HepG2 (cell line): Measurements from ENCODE around the gene SGF29. TPM values are rescaled to one million over a fixed set of nuclear protein-coding genes. Genes with fewer than 3 reads are reported as not detected.

Experiments
- ATAC-seq: fragments of 200-7000 bp; cut with Tn5 transposase; 3 replicates; pipeline ENCODE4 v1.9.1; 2020; ENCODE audit warnings: mild to moderate bottlenecking, moderate library complexity
- BruUV-seq: library from RNA; stranded (reverse); fragments of 400-500 nt; replicated peaks from 2 replicates; lab custom pipeline; 2021; lab: Mats Ljungman, UMichigan
- CTCF ChIA-PET: fragments of 300-600 bp; formaldehyde crosslinking; extraction: SDS; loops from one replicate; lab custom pipeline; 2021; ENCODE audit warnings: low total read pairs, inconsistent platforms, low intra/inter-chr PET ratio; lab: Yijun Ruan, JAX
- POLR2A ChIA-PET: fragments of 350-600 bp; sonication (Branson Sonifier 250); formaldehyde crosslinking; loops from one replicate; lab custom pipeline; 2020; ENCODE audit warnings: antibody characterized with exemption, inconsistent platforms; lab: Yijun Ruan, JAX
- DNase-seq: peaks from one replicate; pipeline ENCODE4 v3.0.0-alpha.2; 2015; ENCODE audit warnings: low spot score
- FAIRE-seq: peaks from 3 replicates; lab custom pipeline; 2011; peaks lifted over from hg19 to GRCh38; lab: Jason Lieb, UNC
- H2AFZ ChIP-seq: one replicate; pipeline ENCODE4 v1.6.1; 2011; ENCODE audit warnings: low read length, inconsistent platforms
- H3K27ac ChIP-seq: fragments of 300-600 bp; 3 replicates; pipeline ENCODE4 v1.8.0; 2011; ENCODE audit warnings: mixed run types, mild to moderate bottlenecking, mixed read lengths, low read length, inconsistent platforms; ENCODE audit not compliant: insufficient read depth; ENCODE audit errors: extremely low read length
- H3K27me3 ChIP-seq, 2 experiments: fragments of 200-600 bp in 1 of 2; 2 replicates in 1 of 2; 3 replicates in 1 of 2; pipeline versions ENCODE4 v1.6.0 to v1.8.0; 2011; ENCODE audit warnings: low read length in 2 of 2, mild to moderate bottlenecking in 2 of 2, moderate library complexity in 2 of 2, inconsistent platforms in 1 of 2; ENCODE audit not compliant: insufficient read depth in 2 of 2, control insufficient read depth in 1 of 2
- H3K36me3 ChIP-seq, 2 experiments: fragments of 200-600 bp in 1 of 2; replicated peaks in 1 of 2; 2 replicates in 1 of 2; 3 replicates in 1 of 2; pipeline versions ENCODE4 v1.5.1 to v1.8.0; 2011; ENCODE audit warnings: low read length in 2 of 2, inconsistent platforms in 1 of 2; ENCODE audit not compliant: insufficient read depth in 2 of 2, control insufficient read depth in 1 of 2
- H3K4me1 ChIP-seq: 2 replicates; pipeline ENCODE4 v1.5.1; 2012; ENCODE audit warnings: low read length, inconsistent platforms; ENCODE audit not compliant: insufficient read depth
- H3K4me2 ChIP-seq: 2 replicates; pipeline ENCODE4 v1.6.0; 2011; ENCODE audit warnings: low read depth, low read length, inconsistent platforms
- H3K4me3 ChIP-seq, 3 experiments: fragments of 200-600 bp in 1 of 3; sonication (generic), shearing (Covaris generic) in 1 of 3; replicated peaks in 1 of 3; 2 replicates each; pipeline ENCODE4 v1.5.1; 2011 to 2016; ENCODE audit warnings: low read length in 3 of 3, inconsistent platforms in 2 of 3, low read depth in 2 of 3, mild to moderate bottlenecking in 2 of 3, control low read depth in 1 of 3, mixed read lengths in 1 of 3; ENCODE audit not compliant: insufficient read depth in 1 of 3
- H3K79me2 ChIP-seq: one replicate; pipeline ENCODE4 v1.6.1; 2011; ENCODE audit warnings: low read length, inconsistent platforms; ENCODE audit not compliant: insufficient read depth
- H3K9ac ChIP-seq: 2 replicates; pipeline ENCODE4 v1.6.0; 2011; ENCODE audit warnings: mild to moderate bottlenecking, low read depth, low read length, inconsistent platforms; ENCODE audit not compliant: insufficient read depth
- H3K9me3 ChIP-seq: 2 replicates; pipeline ENCODE4 v1.5.1; 2012; ENCODE audit warnings: mild to moderate bottlenecking, low read length
- H4K20me1 ChIP-seq: 2 replicates; pipeline ENCODE4 v1.6.0; 2011; ENCODE audit warnings: inconsistent platforms, mild to moderate bottlenecking, low read length, moderate library complexity; ENCODE audit not compliant: insufficient read depth
- E2F5 ChIP-seq: sonication (generic); formaldehyde crosslinking; conservative IDR thresholded peaks from 2 replicates; pipeline ENCODE4 v1.4.0; 2020; ENCODE audit warnings: missing genetic modification reagents
- GMEB1 ChIP-seq: sonication (generic); formaldehyde crosslinking; IDR thresholded peaks from 2 replicates; pipeline ENCODE4 v1.5.1; 2020; ENCODE audit warnings: missing genetic modification reagents, mild to moderate bottlenecking, borderline replicate concordance
- MIXL1 ChIP-seq: IDR thresholded peaks from 2 replicates; pipeline ENCODE4 v1.6.1; 2016
- MZF1 ChIP-seq: sonication (generic); formaldehyde crosslinking; IDR thresholded peaks from 2 replicates; pipeline ENCODE4 v1.8.1; 2023; ENCODE audit warnings: mild to moderate bottlenecking, missing genetic modification reagents, borderline replicate concordance
- SNRNP70 ChIP-seq: fragments of 200-400 bp; formaldehyde crosslinking; IDR thresholded peaks from 2 replicates; pipeline ENCODE4 v1.6.1; 2017; ENCODE audit warnings: mild to moderate bottlenecking, low read depth, low read length, moderate library complexity
- SPEN ChIP-seq: sonication (generic); formaldehyde crosslinking; IDR thresholded peaks from 2 replicates; pipeline ENCODE4 v1.5.1; 2020; ENCODE audit warnings: low read depth, mild to moderate bottlenecking, missing genetic modification reagents
- XRCC5 ChIP-seq: fragments of 200-400 bp; formaldehyde crosslinking; optimal IDR thresholded peaks from 2 replicates; pipeline ENCODE3; 2017; ENCODE audit warnings: mild to moderate bottlenecking, low read length
- ZNF12 ChIP-seq: sonication (generic); formaldehyde crosslinking; IDR thresholded peaks from 2 replicates; pipeline ENCODE4 v1.5.0; 2020; ENCODE audit warnings: missing genetic modification reagents
- ZNF121 ChIP-seq: sonication (generic); formaldehyde crosslinking; IDR thresholded peaks from 2 replicates; pipeline ENCODE4 v1.5.0; 2020; ENCODE audit warnings: mild to moderate bottlenecking, missing genetic modification reagents
- ZNF143 ChIP-seq: sonication (generic); formaldehyde crosslinking; IDR thresholded peaks from 2 replicates; pipeline ENCODE4 v1.4.0; 2020; ENCODE audit warnings: missing genetic modification reagents
- ZNF407 ChIP-seq: sonication (generic); formaldehyde crosslinking; IDR thresholded peaks from one replicate; pipeline ENCODE4 v1.5.1; 2020; ENCODE audit warnings: mild to moderate bottlenecking, missing genetic modification reagents; ENCODE audit errors: not compliant biosample characterization
- ZNF598 ChIP-seq: sonication (generic); formaldehyde crosslinking; IDR thresholded peaks from 2 replicates; pipeline ENCODE4 v1.5.1; 2020; ENCODE audit warnings: mild to moderate bottlenecking, missing genetic modification reagents, borderline replicate concordance
- ZNF644 ChIP-seq: IDR thresholded peaks from 2 replicates; pipeline ENCODE4 v1.6.1; 2016; ENCODE audit warnings: low read depth
- WGBS: methylation state at CpG from one replicate; pipeline ENCODE4 v1.1.6; 2017; ENCODE audit warnings: low lambda C conversion rate; 5-methylcytosine and 5-hydroxymethylcytosine counted together
- in situ Hi-C: cut with HindIII; loops from 2 replicates; pipeline ENCODE4 v1.10.0; 2017; ENCODE audit warnings: low pct_unique_long_range_greater_than_20kb; ENCODE audit not compliant: extremely low pct_ligation_motif_present
- intact Hi-C: fragments of 100-400 bp; cut with micrococcal nuclease; formaldehyde crosslinking; loops from one replicate; pipeline ENCODE4 v1.10.0; 2022; ENCODE audit not compliant: unreplicated experiment
- polyA plus RNA-seq, 8 experiments: library from polyadenylated mRNA; depleted of rRNA in 3 of 8; stranded (reverse) in 7 of 8; unstranded in 1 of 8; fragments of >200 nt; fragmentation: Illumina TruSeq in 4 of 8; extraction: Trizol in 4 of 8; gene quantifications; 2 replicates each; pipeline versions ENCODE4 v1.2.1 to v1.2.3, GENCODE V29; 2011 to 2016; ENCODE audit warnings: low read depth in 4 of 8, missing spikeins in 1 of 8, mixed read lengths in 1 of 8; ENCODE audit not compliant: insufficient read depth in 1 of 8
- total RNA-seq, 5 experiments: library from RNA; depleted of rRNA; stranded (reverse); fragments of >200 nt; fragmentation: Illumina TruSeq; extraction: Trizol; gene quantifications; 2 replicates each; pipeline ENCODE4 v1.2.3, GENCODE V29; 2016; ENCODE audit warnings: low read depth in 1 of 5

Gene SGF29
- total and polyA plus RNA-seq, 2 of the 13 experiments (the other 11 are each of a cell fraction or from before 2014, with no cell fraction given), result 5.0 to 29.4 TPM

- Histone ChIP-seq H3K27me3 (no peaks in the 10 kb centered on the region), H3K4me3 (peak overlapping the region; percentile 60 to 76 (median 62)), H3K4me1 (peaks cover 74% of the 10 kb centered on the region), H4K20me1 (no peaks in the 10 kb centered on the region), H3K4me2 (peak overlapping the region; percentile 98), H3K27ac (peak overlapping the region; percentile 78), H3K9ac (peak overlapping the region; percentile 78), H3K36me3 (peaks cover 0 to 3% of the 10 kb centered on the region in 2 experiments; a peak in 1 of 5 replicates), H3K79me2 (peaks cover 12% of the 10 kb centered on the region), H2AFZ (peak overlapping the region; percentile 12), H3K9me3 (no peaks in the 10 kb centered on the region)
- POLR2A ChIA-PET, result interaction anchor here (0.8 to 3.7 kb wide), 9 partner anchors 9 to 79 kb away, joined by 3 to 23 read pairs (median 5); partner anchors contain the start of genes CLN3, SGF29, SULT1A1 and SULT1A2
- intact Hi-C loops (no loop called here), in situ Hi-C loops (no loop called here)
- 76% methylated on average over 13 of the region's 13 CpGs for whole genome bisulfite sequencing
- no peak for DNase-seq
- BruUV-seq, result no TSS peak
- no peak for ATAC-seq
- CTCF ChIA-PET, result no interaction called here
- FAIRE-seq, result no peak
- TF ChIP-seq ZNF407 (no peak), ZNF143 (CRISPR knock-in tag) (no peak), XRCC5 (no peak), ZNF598 (CRISPR knock-in tag) (peak; percentile 58; the same call in 1 of the 2 replicates), SNRNP70 (no peak), ZNF12 (CRISPR knock-in tag) (no peak), ZNF121 (CRISPR knock-in tag) (peak; percentile 82), MZF1 (CRISPR knock-in tag) (0 out of 2 replicates have a peak, but pooled peaks have one; percentile 36), MIXL1 (CRISPR knock-in tag) (no peak), GMEB1 (0 out of 2 replicates have a peak, but pooled peaks have one; percentile 15), SPEN (CRISPR knock-in tag) (peak; percentile 38; the same call in 1 of the 2 replicates), ZNF644 (no peak), E2F5 (CRISPR knock-in tag) (no peak)
Measured at GRCh38 chr16:28537964-28538732, 15.6 kb upstream of the SGF29 start.
